ENCODE results near the gene MLXIP.
"Not testable (repeated sequence)": the region's sequence is repeated elsewhere in the genome, so short reads cannot be mapped to it uniquely, and the experiment has no call there.

Gene MLXIP

GRCh38 chr12:122054842-122055520 is 23.6 kb upstream of the MLXIP start:
- H3K9ac ChIP-seq (ENCODE audit: low read length): no peak overlapping the region
- 0 out of 2 replicates have a peak, but pooled peaks cover 6% of the 10 kb centered on the region for H3K79me2 ChIP-seq (ENCODE audit: insufficient read depth, low read length)
- no peak overlapping the region for H3K4me3 ChIP-seq (ENCODE audit: insufficient read depth, low read length, poor library complexity, severe bottlenecking)
- no peak for TF ChIP-seq EZH2phosphoT487 (conservative IDR thresholded peaks at IDR 0.05; ENCODE audit: low read length)
- no peak for TF ChIP-seq CTCF (IDR thresholded peaks at IDR 0.05; ENCODE audit: insufficient read depth, low read length, poor library complexity, severe bottlenecking)
- no peaks in the 10 kb centered on the region for H3K9me2 ChIP-seq (replicated peaks; ENCODE audit: insufficient read depth, low read length)
- no peaks in the 10 kb centered on the region for H3K27me3 ChIP-seq (ENCODE audit: low read length)
- no peaks in the 10 kb centered on the region for H3K9me3 ChIP-seq (ENCODE audit: insufficient read depth, low read length)
- peaks cover 11% of the 10 kb centered on the region; the same call in 1 of the 2 replicates for H4K20me1 ChIP-seq (ENCODE audit: low read depth, low read length)
- H3K4me2 ChIP-seq (ENCODE audit: low read depth, low read length, poor library complexity, severe bottlenecking): no peak overlapping the region
- no peak overlapping the region for H2AFZ ChIP-seq (ENCODE audit: low read depth, low read length, severe bottlenecking)
- peaks cover 30% of the 10 kb centered on the region for H3K36me3 ChIP-seq (ENCODE audit: low read length)
- H3F3A ChIP-seq (ENCODE audit: insufficient read depth): peaks cover 58% of the 10 kb centered on the region
- H3K27ac ChIP-seq (ENCODE audit: low read depth, low read length): no peak overlapping the region

GRCh38 chr12:122056406-122056805 is 22.1 kb upstream of the MLXIP start:
- peaks cover 66% of the 10 kb centered on the region for H3F3A ChIP-seq (ENCODE audit: insufficient read depth)

GRCh38 chr12:122057007-122057735 is 21.4 kb upstream of the MLXIP start:
- Histone ChIP-seq H3K9ac (ENCODE audit: low read length) (no peak overlapping the region), H2AFZ (ENCODE audit: low read depth, low read length, severe bottlenecking) (no peak overlapping the region), H3K36me3 (ENCODE audit: low read length) (peaks cover 34% of the 10 kb centered on the region), H3K27ac (ENCODE audit: low read depth, low read length) (no peak overlapping the region), H3K4me2 (ENCODE audit: low read depth, low read length, poor library complexity, severe bottlenecking) (no peak overlapping the region), H3F3A (ENCODE audit: insufficient read depth) (peaks cover 69% of the 10 kb centered on the region), H3K27me3 (ENCODE audit: low read length) (no peaks in the 10 kb centered on the region), H3K79me2 (ENCODE audit: insufficient read depth, low read length) (no peaks in the 10 kb centered on the region), H3K4me3 (ENCODE audit: insufficient read depth, low read length, poor library complexity, severe bottlenecking) (no peak overlapping the region), H3K9me2 (replicated peaks; ENCODE audit: insufficient read depth, low read length) (no peaks in the 10 kb centered on the region), H4K20me1 (ENCODE audit: low read depth, low read length) (peaks cover 11% of the 10 kb centered on the region; the same call in 1 of the 2 replicates), H3K9me3 (ENCODE audit: insufficient read depth, low read length) (no peaks in the 10 kb centered on the region)
- TF ChIP-seq EZH2phosphoT487 (conservative IDR thresholded peaks at IDR 0.05; ENCODE audit: low read length): no peak
- no peak for TF ChIP-seq CTCF (IDR thresholded peaks at IDR 0.05; ENCODE audit: insufficient read depth, low read length, poor library complexity, severe bottlenecking)

More at GRCh38 chr12:122056406-122056805, 22.1 kb upstream of the MLXIP start:
- H4K20me1 ChIP-seq (ENCODE audit: low read depth, low read length): peaks cover 11% of the 10 kb centered on the region; the same call in 1 of the 2 replicates
- H3K27me3 ChIP-seq (ENCODE audit: low read length); H2AFZ ChIP-seq (ENCODE audit: low read depth, low read length, severe bottlenecking); H3K9ac ChIP-seq (ENCODE audit: low read length); H3K79me2 ChIP-seq (ENCODE audit: insufficient read depth, low read length); H3K4me3 ChIP-seq (ENCODE audit: insufficient read depth, low read length, poor library complexity, severe bottlenecking); H3K9me2 ChIP-seq (replicated peaks; ENCODE audit: insufficient read depth, low read length); H3K27ac ChIP-seq (ENCODE audit: low read depth, low read length); H3K9me3 ChIP-seq (ENCODE audit: insufficient read depth, low read length); H3K4me2 ChIP-seq (ENCODE audit: low read depth, low read length, poor library complexity, severe bottlenecking): not testable (repeated sequence)
- peaks cover 34% of the 10 kb centered on the region for H3K36me3 ChIP-seq (ENCODE audit: low read length)

GRCh38 chr12:122057769-122058168 is 20.8 kb upstream of the MLXIP start:
- no peak overlapping the region for H3K4me3 ChIP-seq (ENCODE audit: insufficient read depth, low read length, poor library complexity, severe bottlenecking)
- peaks cover 34% of the 10 kb centered on the region for H3K36me3 ChIP-seq (ENCODE audit: low read length)
- H4K20me1 ChIP-seq (ENCODE audit: low read depth, low read length): peaks cover 11% of the 10 kb centered on the region; the same call in 1 of the 2 replicates
- no peaks in the 10 kb centered on the region for H3K27me3 ChIP-seq (ENCODE audit: low read length)
- H2AFZ ChIP-seq (ENCODE audit: low read depth, low read length, severe bottlenecking): no peak overlapping the region
- H3K9me3 ChIP-seq (ENCODE audit: insufficient read depth, low read length): no peaks in the 10 kb centered on the region
- H3K79me2 ChIP-seq (ENCODE audit: insufficient read depth, low read length): no peaks in the 10 kb centered on the region
- H3K4me2 ChIP-seq (ENCODE audit: low read depth, low read length, poor library complexity, severe bottlenecking): no peak overlapping the region
- no peak overlapping the region for H3K27ac ChIP-seq (ENCODE audit: low read depth, low read length)
- TF ChIP-seq EZH2phosphoT487 (conservative IDR thresholded peaks at IDR 0.05; ENCODE audit: low read length) (no peak), CTCF (IDR thresholded peaks at IDR 0.05; ENCODE audit: insufficient read depth, low read length, poor library complexity, severe bottlenecking) (no peak)
- H3F3A ChIP-seq (ENCODE audit: insufficient read depth): peaks cover 73% of the 10 kb centered on the region
- no peak overlapping the region for H3K9ac ChIP-seq (ENCODE audit: low read length)
- H3K9me2 ChIP-seq (replicated peaks; ENCODE audit: insufficient read depth, low read length): no peaks in the 10 kb centered on the region
